Vagina (tissue), 2 donors: ENCODE results near the gene KRT6B.

Experiments
- CTCF ChIP-seq, 3 experiments: fragments of 450-650 bp in 2 of 3; fragments of 200-600 bp in 1 of 3; sonication (generic) in 1 of 3; IDR thresholded peaks; one replicate each; pipeline ENCODE4 v1.5.1; 2017 to 2019; ENCODE audit warnings: antibody characterized with exemption in 3 of 3, mild to moderate bottlenecking in 2 of 3, moderate library complexity in 2 of 3
- POLR2A ChIP-seq, 2 donors: fragments of 450-650 bp; IDR thresholded peaks; one replicate each; pipeline ENCODE4 v1.6.1; 2017; ENCODE audit warnings: antibody characterized with exemption in 2 of 2, mild to moderate bottlenecking in 2 of 2, moderate library complexity in 2 of 2
- POLR2AphosphoS5 ChIP-seq, 2 donors: sonication (generic); formaldehyde crosslinking; IDR thresholded peaks; one replicate each; pipeline ENCODE4 v1.9.0; 2017; ENCODE audit warnings: antibody characterized with exemption in 2 of 2, mild to moderate bottlenecking in 2 of 2, low read depth in 1 of 2; ENCODE audit not compliant: insufficient read depth in 1 of 2

DNA sequence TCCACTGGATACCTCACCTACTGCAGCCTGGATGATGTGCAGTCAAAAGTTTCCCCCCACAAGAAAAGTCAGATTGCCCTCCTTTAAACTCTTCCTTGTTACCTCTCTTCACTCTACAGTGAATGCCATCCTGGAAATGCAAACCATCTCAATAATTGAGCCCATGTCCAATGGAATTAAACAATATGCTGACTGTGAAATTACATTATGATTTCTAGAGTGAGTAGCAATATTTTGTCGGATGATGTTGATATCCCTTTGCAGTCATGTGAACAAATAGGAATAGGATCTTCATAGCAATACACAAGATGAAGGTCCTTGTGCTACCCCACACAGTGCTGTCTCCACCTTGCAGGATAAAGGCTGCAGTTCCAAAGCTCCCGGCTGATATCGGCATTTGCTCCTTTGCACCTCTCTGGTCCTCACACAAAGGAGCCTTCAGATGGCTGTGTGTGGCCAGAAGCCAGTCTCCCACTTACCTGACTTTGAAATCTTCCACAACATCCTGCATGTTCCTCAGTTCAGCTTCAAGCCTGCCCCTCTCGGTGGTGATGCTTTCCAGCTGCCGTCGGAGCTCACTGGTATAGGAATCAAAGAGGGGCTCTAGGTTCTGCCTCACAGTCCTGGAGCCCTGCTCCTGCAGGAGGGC lies 19.3 kb downstream of the KRT6B start:
- TF ChIP-seq CTCF (IDR thresholded peaks at IDR 0.05) = no peak
- no peak for TF ChIP-seq POLR2A (IDR thresholded peaks at IDR 0.05)
- TF ChIP-seq POLR2AphosphoS5 (IDR thresholded peaks at IDR 0.05; ENCODE audit: insufficient read depth in 1 of 2, low read depth in 1 of 2) = no peak
